ENCODE measurements around the gene NUP85. TPM values are rescaled to one million over a fixed set of nuclear protein-coding genes. Genes with fewer than 3 reads are reported as not detected.
"Not testable (repeated sequence)": the region's sequence is repeated elsewhere in the genome, so short reads cannot be mapped to it uniquely, and the experiment has no call there.

NUP85 gene, protein sequence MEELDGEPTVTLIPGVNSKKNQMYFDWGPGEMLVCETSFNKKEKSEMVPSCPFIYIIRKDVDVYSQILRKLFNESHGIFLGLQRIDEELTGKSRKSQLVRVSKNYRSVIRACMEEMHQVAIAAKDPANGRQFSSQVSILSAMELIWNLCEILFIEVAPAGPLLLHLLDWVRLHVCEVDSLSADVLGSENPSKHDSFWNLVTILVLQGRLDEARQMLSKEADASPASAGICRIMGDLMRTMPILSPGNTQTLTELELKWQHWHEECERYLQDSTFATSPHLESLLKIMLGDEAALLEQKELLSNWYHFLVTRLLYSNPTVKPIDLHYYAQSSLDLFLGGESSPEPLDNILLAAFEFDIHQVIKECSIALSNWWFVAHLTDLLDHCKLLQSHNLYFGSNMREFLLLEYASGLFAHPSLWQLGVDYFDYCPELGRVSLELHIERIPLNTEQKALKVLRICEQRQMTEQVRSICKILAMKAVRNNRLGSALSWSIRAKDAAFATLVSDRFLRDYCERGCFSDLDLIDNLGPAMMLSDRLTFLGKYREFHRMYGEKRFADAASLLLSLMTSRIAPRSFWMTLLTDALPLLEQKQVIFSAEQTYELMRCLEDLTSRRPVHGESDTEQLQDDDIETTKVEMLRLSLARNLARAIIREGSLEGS
- total RNA-seq = 97.3 and 99.6 TPM in 2 replicates

- intact Hi-C loops (cut with micrococcal nuclease) = loop anchor here (1.0 to 2.0 kb wide), 9 partner anchors 22 to 332 kb away; partner anchors contain the start of genes ARMC7, FDXR, GGA3 and JPT1
Measured at GRCh38 chr17:75205037-75205792, at the start of gene NUP85. TSS of gene NUP85 (plus strand) at chr17:75205679. CDS start at chr17:75205762, 83 bp downstream.

DNA sequence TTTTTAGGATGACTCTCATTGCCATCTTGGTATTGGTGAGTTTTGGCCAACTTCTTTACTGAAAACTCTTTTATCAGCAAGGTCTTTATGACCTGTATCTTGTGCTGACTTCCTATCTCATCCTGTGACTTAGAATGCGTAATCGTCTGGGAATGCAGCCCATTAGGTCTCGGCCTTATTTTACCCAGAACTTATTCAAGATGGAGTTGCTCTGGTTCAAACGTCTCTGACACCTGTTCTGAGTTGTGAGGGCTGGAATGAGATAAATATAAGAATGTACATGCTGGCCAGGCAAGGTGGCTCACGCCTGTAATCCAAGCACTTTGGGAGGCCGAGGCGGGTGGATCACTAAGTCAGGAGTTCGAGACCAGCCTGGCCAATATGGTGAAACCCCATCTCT lies 47.0 kb upstream of the NUP85 start:
- intact Hi-C loops (cut with micrococcal nuclease) = not testable (repeated sequence)

- intact Hi-C loops (cut with micrococcal nuclease) = no loop called here
Measured at GRCh38 chr17:75159196-75160031, 46.1 kb upstream of the NUP85 start.

GRCh38 chr17:75160211-75160610 lies 45.3 kb upstream of the NUP85 start:
- intact Hi-C loops (cut with micrococcal nuclease) = no loop called here

DNA sequence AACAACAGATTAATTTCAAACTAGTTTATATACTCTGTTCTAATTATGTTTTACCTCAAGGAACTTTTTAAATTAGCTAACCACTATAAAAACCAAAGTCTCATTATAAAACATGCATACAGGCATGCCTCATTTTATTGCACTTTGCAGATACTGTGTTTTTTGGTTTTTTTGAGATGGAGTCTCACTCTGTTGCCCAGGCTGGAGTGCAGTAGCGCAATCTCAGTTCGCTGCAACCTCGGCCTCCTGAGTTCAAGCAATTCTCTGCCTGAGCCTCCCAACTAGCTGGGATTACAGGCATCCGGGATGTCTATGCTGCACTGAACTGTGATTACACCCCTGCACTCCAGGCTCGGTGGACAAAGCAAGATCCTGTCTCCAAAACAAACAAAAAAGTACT lies 42.4 kb upstream of the NUP85 start:
- intact Hi-C loops (cut with micrococcal nuclease) = no loop called here

GRCh38 chr17:75164606-75165005 lies 40.9 kb upstream of the NUP85 start:
- intact Hi-C loops (cut with micrococcal nuclease) = not testable (repeated sequence)

DNA sequence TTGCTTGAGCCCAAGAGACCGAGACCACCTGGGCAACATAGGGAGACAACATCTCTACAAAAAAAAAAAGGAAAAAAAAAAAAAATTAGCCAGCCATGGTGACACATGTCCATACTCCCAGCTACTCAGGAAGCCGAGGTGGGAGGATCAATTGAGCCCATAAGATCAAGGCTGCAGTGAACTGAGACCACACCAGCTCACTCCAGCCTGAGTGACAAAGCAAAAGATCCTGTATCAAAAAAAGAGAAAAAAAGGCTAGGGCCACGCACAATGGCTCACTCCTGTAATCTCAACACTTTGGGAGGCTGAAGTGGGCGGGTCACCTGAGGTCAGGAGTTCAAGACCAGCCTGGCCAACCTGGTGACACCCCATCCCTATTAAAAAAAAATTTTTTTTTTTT lies 36.5 kb upstream of the NUP85 start:
- intact Hi-C loops (cut with micrococcal nuclease) = no loop called here

- intact Hi-C loops (cut with micrococcal nuclease) = loop anchor here (5.0 kb wide), 1 partner anchor 41 kb away; the partner anchor contains the start of gene NT5C
Measured at GRCh38 chr17:75173526-75173925, 32.0 kb upstream of the NUP85 start.

- intact Hi-C loops (cut with micrococcal nuclease) = loop anchor here (5.0 kb wide), 1 partner anchor 43 kb away; the partner anchor contains the start of gene NT5C
Measured at GRCh38 chr17:75174996-75175395, 30.5 kb upstream of the NUP85 start.

DNA sequence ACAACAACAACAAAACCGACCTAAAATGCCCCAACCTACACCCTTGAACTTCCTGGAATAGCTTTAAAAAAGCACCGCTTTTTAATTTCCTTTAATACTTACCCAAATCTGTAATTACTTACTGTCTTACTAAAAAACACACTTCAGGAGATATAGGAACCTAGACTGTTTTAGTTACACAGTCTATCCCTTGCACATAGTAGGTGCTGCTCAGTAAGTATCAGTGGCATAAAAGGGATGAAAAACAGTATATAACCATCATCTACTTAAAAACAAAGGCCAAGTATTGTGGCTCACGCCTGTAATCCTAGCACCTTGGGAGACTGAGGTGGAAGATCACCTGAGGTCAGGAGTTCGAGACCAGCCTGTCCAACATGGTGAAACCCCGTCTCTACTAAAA lies 28.9 kb upstream of the NUP85 start:
- intact Hi-C loops (cut with micrococcal nuclease) = no loop called here

- intact Hi-C loops (cut with micrococcal nuclease) = no loop called here
Measured at GRCh38 chr17:75178453-75178852, 27.0 kb upstream of the NUP85 start.

- intact Hi-C loops (cut with micrococcal nuclease) = loop anchor here (1.0 to 10.0 kb wide), 6 partner anchors 8 to 306 kb away; partner anchors contain the start of genes ATP5PD, CDR2L, FDXR and KCTD2
Measured at GRCh38 chr17:75181110-75181509, 24.4 kb upstream of the NUP85 start.

DNA sequence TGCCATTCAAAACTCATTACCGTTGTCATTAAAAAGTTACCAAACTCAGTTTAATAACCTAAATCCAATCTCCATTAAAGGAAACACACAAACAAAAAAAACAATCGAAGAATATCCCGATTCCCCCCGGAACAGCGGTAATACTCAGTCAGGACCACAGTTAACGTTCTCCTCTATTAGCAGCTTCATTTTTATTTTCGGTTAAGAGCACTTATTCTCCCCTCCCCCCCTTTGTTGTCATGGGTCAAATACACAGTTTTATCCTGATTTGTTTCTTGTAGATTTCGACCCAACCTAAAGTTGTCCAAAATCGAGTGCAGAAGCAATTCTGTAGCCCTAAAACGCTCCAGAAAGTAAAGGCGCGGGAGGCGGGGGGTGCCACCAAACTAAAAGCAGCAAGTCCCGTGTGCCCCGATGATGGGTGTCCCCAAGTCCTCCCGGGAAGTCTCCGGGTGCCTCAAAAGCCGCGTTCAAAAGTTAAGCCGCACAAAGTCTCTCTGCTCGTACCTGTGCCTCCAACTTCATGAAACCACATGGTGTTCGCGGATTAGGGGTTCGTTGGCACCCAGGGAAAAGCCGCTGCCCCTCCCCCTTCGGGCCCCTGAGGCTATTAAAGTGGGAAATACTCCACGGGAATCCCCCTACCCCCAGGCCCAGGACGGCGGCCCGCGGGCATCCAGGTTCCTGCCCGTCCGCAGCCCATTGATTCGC lies 23.7 kb upstream of the NUP85 start:
- intact Hi-C loops (cut with micrococcal nuclease) = loop anchor here (1.0 to 10.0 kb wide), 7 partner anchors 8 to 307 kb away; partner anchors contain the start of genes ATP5PD, CDR2L, FDXR and GRB2

GRCh38 chr17:75182319-75182568 lies 23.2 kb upstream of the NUP85 start:
- intact Hi-C loops (cut with micrococcal nuclease) = loop anchor here (2.0 to 10.0 kb wide), 4 partner anchors 135 to 307 kb away; partner anchors contain the start of genes ATP5PD, CDR2L, FDXR and GRB2

GRCh38 chr17:75182569-75183436 lies 22.7 kb upstream of the NUP85 start, which contains the start of gene SUMO2:
TSS of gene SUMO2 (minus strand) at chr17:75182959. CDS start at chr17:75182834, 125 bp downstream.
- intact Hi-C loops (cut with micrococcal nuclease) = loop anchor here (1.0 to 10.0 kb wide), 10 partner anchors 18 to 596 kb away; partner anchors contain the start of genes ATP5PD, CDR2L, FDXR and GGA3

DNA sequence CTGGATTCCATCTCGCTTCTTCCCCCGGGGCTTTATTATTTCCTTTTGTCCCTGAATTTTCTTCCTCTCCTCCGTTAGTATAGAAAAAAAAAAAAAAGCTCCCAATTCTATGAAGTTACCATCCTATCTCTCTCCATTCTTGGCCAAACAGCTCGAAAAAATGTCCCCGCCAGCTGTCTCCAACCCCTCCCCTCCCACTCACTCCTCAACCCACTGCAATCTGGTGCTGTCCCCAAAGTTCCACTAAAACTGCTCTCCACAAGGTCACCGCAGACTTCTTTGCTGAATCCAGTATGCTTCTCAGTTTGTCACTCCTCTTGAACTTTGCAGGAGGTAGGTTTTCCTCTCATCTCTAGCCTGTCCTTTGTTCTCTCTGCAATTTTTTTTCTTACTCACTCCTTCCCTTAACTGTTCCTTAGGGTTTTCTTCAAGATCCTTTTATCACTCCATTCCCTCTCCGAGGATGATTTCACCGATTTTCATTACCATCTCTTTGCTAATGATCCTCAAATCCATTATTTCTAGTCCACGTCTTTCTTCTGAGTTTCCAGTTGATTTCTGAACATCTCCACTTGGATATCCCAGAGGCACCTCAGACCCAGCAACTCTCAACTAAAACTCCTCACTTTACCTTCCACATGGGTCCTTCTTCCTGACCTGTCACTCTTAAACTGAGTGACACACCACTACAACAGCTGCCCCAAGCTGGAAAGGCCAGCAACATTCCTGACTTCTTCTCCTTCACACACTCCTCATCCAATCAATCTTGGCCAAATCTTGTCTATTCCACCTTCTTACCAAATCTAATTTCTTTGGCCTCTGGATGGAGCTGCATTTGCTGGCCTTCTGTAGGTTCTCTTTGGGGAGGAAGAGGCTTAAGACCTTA lies 21.2 kb upstream of the NUP85 start:
- intact Hi-C loops (cut with micrococcal nuclease) = loop anchor here (1.0 to 10.0 kb wide), 10 partner anchors 17 to 595 kb away; partner anchors contain the start of genes ATP5PD, CDR2L, FDXR and GGA3

DNA sequence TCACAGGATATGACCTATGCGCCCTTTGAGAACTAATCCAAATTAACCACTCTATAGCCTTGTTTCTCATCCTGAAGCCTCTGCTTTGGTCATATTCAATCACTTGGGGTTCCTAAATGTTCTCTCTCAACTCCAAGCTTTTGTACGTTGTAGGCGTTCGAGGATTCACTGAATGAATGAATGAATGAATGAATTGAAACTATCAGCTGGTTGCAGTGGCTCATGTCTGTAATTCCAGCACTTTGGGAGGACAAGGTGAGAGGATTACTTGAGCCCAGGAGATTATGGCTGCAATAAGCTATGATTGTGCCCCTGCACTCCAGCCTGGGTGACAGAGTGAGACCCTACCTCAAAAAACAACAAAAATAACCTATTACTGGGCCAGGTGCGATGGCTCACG lies 16.9 kb upstream of the NUP85 start:
- intact Hi-C loops (cut with micrococcal nuclease) = loop anchor here (1.0 to 10.0 kb wide), 4 partner anchors 7 to 314 kb away; partner anchors contain the start of genes CDR2L and FDXR

DNA sequence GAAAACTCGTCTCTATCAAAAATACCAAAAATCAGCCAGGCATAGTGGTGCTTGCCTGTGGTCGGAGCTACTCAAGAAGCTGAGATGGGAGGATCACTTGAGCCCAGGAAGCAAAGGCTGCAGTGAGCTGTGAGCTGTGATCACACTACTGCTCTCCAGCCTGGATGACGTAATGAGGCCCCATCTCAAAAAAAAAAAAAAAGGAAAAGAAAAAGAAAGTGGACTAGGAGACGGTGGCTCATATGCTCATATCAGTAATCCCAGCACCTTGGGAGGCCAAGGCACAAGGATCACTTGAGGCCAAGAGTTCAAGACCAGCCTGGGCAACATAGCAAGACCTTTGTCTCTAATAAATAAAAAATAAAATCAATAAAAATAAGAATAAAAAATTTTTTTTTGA lies 13.9 kb upstream of the NUP85 start:
- intact Hi-C loops (cut with micrococcal nuclease) = no loop called here

Measured in T-helper 1 cell treated with Interleukin-12 subunit alpha and Interleukin-12 subunit beta and Interleukin-4 antibody, amounts not matched to agents 30 ng/mL and 1 ng/mL, for 36 hours (primary cell).